Measurements from ENCODE around the gene ERC2. TPM values are rescaled to one million over a fixed set of nuclear protein-coding genes. Genes with fewer than 3 reads are reported as not detected.

The ERC2 gene
- total and polyA plus RNA-seq, 11 donors = 0.16 to 3.8 (median 1.6) TPM

DNA sequence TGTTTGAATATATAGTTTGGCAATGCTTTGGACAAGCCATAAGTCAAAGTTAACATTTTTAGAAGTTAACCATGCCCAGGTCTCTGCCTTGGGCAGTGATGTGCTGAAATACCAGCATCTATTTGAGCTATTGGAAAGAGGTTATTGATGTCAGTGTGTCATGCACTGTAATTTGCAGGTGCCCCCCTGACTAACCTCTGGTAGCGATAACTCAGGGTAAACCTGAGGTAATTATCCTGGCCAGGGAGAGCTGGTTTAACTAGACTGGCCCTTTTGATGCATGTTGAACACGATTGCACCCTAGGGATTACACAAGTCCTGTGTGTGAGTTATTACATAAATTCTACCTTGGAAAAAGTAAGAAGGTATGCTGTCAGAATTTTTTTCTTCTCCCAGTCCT, 525.4 kb downstream of the ERC2 start:
- H3K36me3 ChIP-seq = no peaks in the 10 kb centered on the region
- no peak for ATAC-seq
- TF ChIP-seq, protein P1, sequence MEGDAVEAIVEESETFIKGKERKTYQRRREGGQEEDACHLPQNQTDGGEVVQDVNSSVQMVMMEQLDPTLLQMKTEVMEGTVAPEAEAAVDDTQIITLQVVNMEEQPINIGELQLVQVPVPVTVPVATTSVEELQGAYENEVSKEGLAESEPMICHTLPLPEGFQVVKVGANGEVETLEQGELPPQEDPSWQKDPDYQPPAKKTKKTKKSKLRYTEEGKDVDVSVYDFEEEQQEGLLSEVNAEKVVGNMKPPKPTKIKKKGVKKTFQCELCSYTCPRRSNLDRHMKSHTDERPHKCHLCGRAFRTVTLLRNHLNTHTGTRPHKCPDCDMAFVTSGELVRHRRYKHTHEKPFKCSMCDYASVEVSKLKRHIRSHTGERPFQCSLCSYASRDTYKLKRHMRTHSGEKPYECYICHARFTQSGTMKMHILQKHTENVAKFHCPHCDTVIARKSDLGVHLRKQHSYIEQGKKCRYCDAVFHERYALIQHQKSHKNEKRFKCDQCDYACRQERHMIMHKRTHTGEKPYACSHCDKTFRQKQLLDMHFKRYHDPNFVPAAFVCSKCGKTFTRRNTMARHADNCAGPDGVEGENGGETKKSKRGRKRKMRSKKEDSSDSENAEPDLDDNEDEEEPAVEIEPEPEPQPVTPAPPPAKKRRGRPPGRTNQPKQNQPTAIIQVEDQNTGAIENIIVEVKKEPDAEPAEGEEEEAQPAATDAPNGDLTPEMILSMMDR (IDR thresholded peaks at IDR 0.05) = no peak
- TF ChIP-seq POLR2A (IDR thresholded peaks at IDR 0.05) = no peak
- no peaks in the 10 kb centered on the region for H3K9me3 ChIP-seq
- no peak for DNase-seq
- 85 to 93% (median 87%) methylated on average over 2 of the region's 2 CpGs for WGBS, 4 donors
- peaks cover 0 to 5% (median 0%) of the 10 kb centered on the region in 12 donors for H3K4me1 ChIP-seq
- intact Hi-C loops (cut with DNase I) = no loop called here
- H3K27ac ChIP-seq = no peak overlapping the region
- H3K27me3 ChIP-seq = peaks cover 0 to 10% (median 0%) of the 10 kb centered on the region in 9 donors
- no peak overlapping the region for H3K4me3 ChIP-seq

- DNase-seq = no peak
- H3K9me3 ChIP-seq = no peaks in the 10 kb centered on the region
- H3K36me3 ChIP-seq = no peaks in the 10 kb centered on the region
- H3K27ac ChIP-seq = no peak overlapping the region
- TF ChIP-seq, protein P1 (IDR thresholded peaks at IDR 0.05) = no peak
- no peak for ATAC-seq
- 87 to 92% (median 90%) methylated on average over 1 of the region's 1 CpG for WGBS, 4 donors
- peaks cover 0 to 10% (median 0%) of the 10 kb centered on the region in 9 donors for H3K27me3 ChIP-seq
- H3K4me1 ChIP-seq = no peaks in the 10 kb centered on the region
- H3K4me3 ChIP-seq = no peak overlapping the region
- intact Hi-C loops (cut with DNase I) = no loop called here
Observed at GRCh38 chr3:55939287-55939686, 529.0 kb downstream of the ERC2 start.

DNA sequence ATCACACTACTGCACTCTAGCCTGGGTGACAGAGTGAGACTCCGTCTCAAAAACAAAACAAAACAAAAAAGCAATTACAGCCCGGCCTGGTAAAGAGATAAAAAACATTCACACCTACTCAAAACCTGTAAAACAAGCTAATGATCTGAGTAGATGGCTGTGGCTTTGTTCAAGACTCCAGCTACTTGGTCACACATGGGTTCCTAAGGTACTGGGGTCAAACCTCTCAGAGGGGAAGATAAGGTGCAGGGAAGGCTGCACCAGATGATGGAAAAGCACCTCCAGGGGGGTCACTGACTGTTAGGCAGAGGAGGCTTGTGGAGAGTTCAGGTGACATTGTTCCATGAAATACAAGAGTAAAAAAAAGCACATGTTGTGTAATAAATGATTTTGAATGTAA, 531.0 kb downstream of the ERC2 start:
- intact Hi-C loops (cut with DNase I) = no loop called here
- ATAC-seq = no peak
- H3K36me3 ChIP-seq = no peaks in the 10 kb centered on the region
- 74 to 86% (median 81%) methylated on average over 2 of the region's 2 CpGs for WGBS, 4 donors
- H3K4me3 ChIP-seq = no peak overlapping the region
- H3K9me3 ChIP-seq = no peaks in the 10 kb centered on the region
- no peak for DNase-seq
- H3K27ac ChIP-seq = no peak overlapping the region
- TF ChIP-seq, protein P1 (IDR thresholded peaks at IDR 0.05) = no peak
- TF ChIP-seq POLR2A (IDR thresholded peaks at IDR 0.05) = no peak
- no peaks in the 10 kb centered on the region for H3K27me3 ChIP-seq
- no peaks in the 10 kb centered on the region for H3K4me1 ChIP-seq

GRCh38 chr3:55936549-55937052, 531.7 kb downstream of the ERC2 start:
- Histone ChIP-seq H3K4me3 (no peak overlapping the region), H3K36me3 (no peaks in the 10 kb centered on the region), H3K27ac (no peak overlapping the region), H3K4me1 (no peaks in the 10 kb centered on the region), H3K27me3 (no peaks in the 10 kb centered on the region), H3K9me3 (no peaks in the 10 kb centered on the region)
- ATAC-seq (no peak), DNase-seq (no peak)
- no peak for TF ChIP-seq POLR2A (IDR thresholded peaks at IDR 0.05)
- TF ChIP-seq, protein P1 (IDR thresholded peaks at IDR 0.05) = no peak
- intact Hi-C loops (cut with DNase I) = no loop called here
- WGBS, 4 donors = 76 to 93% (median 86%) methylated on average over 6 of the region's 6 CpGs

All from heart left ventricle (tissue), 16 donors.